Endothelial cell of umbilical vein (primary cell): ENCODE data around the gene MELTF. TPM values are rescaled to one million over a fixed set of nuclear protein-coding genes. Genes with fewer than 3 reads are reported as not detected.

Experiments
- BruUV-seq: library from RNA; stranded (reverse); fragments of 400-500 nt; replicated peaks from 2 replicates; lab custom pipeline; 2021; lab: Mats Ljungman, UMichigan
- CTCF ChIA-PET: fragments of 300-600, 350-600 bp; sonication (Branson Sonifier 250); formaldehyde crosslinking; loops from one replicate; lab custom pipeline; 2021; ENCODE audit warnings: antibody characterized with exemption, inconsistent platforms; lab: Charles Lee
- POLR2A ChIA-PET: fragments of 300-600, 350-600 bp; sonication (Branson Sonifier 250); formaldehyde crosslinking; loops from one replicate; lab custom pipeline; 2021; ENCODE audit warnings: antibody characterized with exemption, inconsistent platforms; lab: Charles Lee
- DNase-seq: peaks from one replicate; pipeline ENCODE4 v3.0.0-alpha.2; 2011; ENCODE audit warnings: low read depth, low spot score
- FAIRE-seq: peaks from 2 replicates; lab custom pipeline; 2011; peaks lifted over from hg19 to GRCh38; lab: Jason Lieb, UNC
- H2AFZ ChIP-seq: 2 replicates; pipeline ENCODE4 v1.6.0; 2012; ENCODE audit warnings: low read depth, low read length, control low read depth, inconsistent platforms
- H3K27ac ChIP-seq: 2 replicates; pipeline ENCODE4 v1.5.1; 2011; ENCODE audit warnings: low read depth, mild to moderate bottlenecking, control low read depth, low read length, moderate library complexity; ENCODE audit not compliant: insufficient read depth
- H3K27me3 ChIP-seq, 2 experiments: 2 replicates each; pipeline versions ENCODE4 v1.6.0 to v1.6.1; 2011; ENCODE audit warnings: low read length in 2 of 2, mixed read lengths in 1 of 2; ENCODE audit not compliant: control insufficient read depth in 2 of 2, insufficient read depth in 2 of 2
- H3K36me3 ChIP-seq, 2 experiments: 2 replicates in 1 of 2; 3 replicates in 1 of 2; pipeline ENCODE4 v1.5.1; 2011; ENCODE audit warnings: low read length in 2 of 2, mild to moderate bottlenecking in 1 of 2, moderate library complexity in 1 of 2; ENCODE audit not compliant: control insufficient read depth in 2 of 2, insufficient read depth in 2 of 2; ENCODE audit errors: extremely low read depth in 1 of 2
- H3K4me1 ChIP-seq: 3 replicates; pipeline ENCODE4 v1.5.1; 2011; ENCODE audit warnings: mild to moderate bottlenecking, low read length; ENCODE audit not compliant: control insufficient read depth, insufficient read depth; ENCODE audit errors: extremely low read depth
- H3K4me2 ChIP-seq: 2 replicates; pipeline ENCODE4 v1.6.1; 2011; ENCODE audit warnings: low read length, control low read depth, mixed read lengths; ENCODE audit not compliant: insufficient read depth
- H3K4me3 ChIP-seq, 3 experiments: fragments of 200-600 bp in 1 of 3; sonication (generic), shearing (Covaris generic) in 1 of 3; replicated peaks in 1 of 3; 2 replicates each; pipeline ENCODE4 v1.5.1; 2011 to 2016; ENCODE audit warnings: control low read depth in 3 of 3, low read length in 3 of 3, mild to moderate bottlenecking in 2 of 3, inconsistent platforms in 1 of 3, low read depth in 1 of 3, moderate library complexity in 1 of 3; ENCODE audit not compliant: insufficient read depth in 1 of 3
- H3K79me2 ChIP-seq: 2 replicates; pipeline ENCODE4 v1.6.0; 2012; ENCODE audit warnings: low read length, inconsistent platforms; ENCODE audit not compliant: control insufficient read depth, insufficient read depth
- H3K9ac ChIP-seq: replicated peaks from 2 replicates; pipeline ENCODE3; 2011; ENCODE audit warnings: low read length, control low read depth; ENCODE audit not compliant: insufficient read depth; ENCODE audit errors: extremely low read depth
- H3K9me1 ChIP-seq: replicated peaks from 3 replicates; pipeline ENCODE4 v1.6.0; 2011; ENCODE audit warnings: mild to moderate bottlenecking, low read length; ENCODE audit not compliant: control insufficient read depth, insufficient read depth; ENCODE audit errors: extremely low read depth
- H3K9me3 ChIP-seq: replicated peaks from 2 replicates; pipeline ENCODE4 v1.5.1; 2012; ENCODE audit warnings: low read length, inconsistent platforms; ENCODE audit not compliant: control insufficient read depth, insufficient read depth
- H4K20me1 ChIP-seq: replicated peaks from 2 replicates; pipeline ENCODE3; 2011; ENCODE audit warnings: mild to moderate bottlenecking, low read length; ENCODE audit not compliant: control insufficient read depth, insufficient read depth; ENCODE audit errors: extremely low read depth
- EZH2 ChIP-seq: IDR thresholded peaks from 2 replicates; pipeline ENCODE4 v1.6.1; 2012; ENCODE audit warnings: borderline replicate concordance, low read depth, mild to moderate bottlenecking, moderate library complexity, low read length, inconsistent platforms; ENCODE audit not compliant: severe bottlenecking
- FOS ChIP-seq: IDR thresholded peaks from 2 replicates; pipeline ENCODE4 v1.6.1; 2011; ENCODE audit warnings: mild to moderate bottlenecking, low read length, moderate library complexity, borderline replicate concordance; ENCODE audit not compliant: insufficient read depth
- JUN ChIP-seq: IDR thresholded peaks from 2 replicates; pipeline ENCODE4 v1.6.1; 2011; ENCODE audit warnings: borderline replicate concordance, low read depth; ENCODE audit not compliant: insufficient read length, insufficient read depth
- POLR2AphosphoS5 ChIP-seq: IDR thresholded peaks from 2 replicates; pipeline ENCODE4 v1.6.1; 2012; ENCODE audit warnings: low read depth, mild to moderate bottlenecking, control low read depth, low read length, moderate library complexity; ENCODE audit not compliant: insufficient read depth
- dilution Hi-C: fragments of 300-500 bp; cut with MboI; formaldehyde crosslinking; loops from one replicate; pipeline ENCODE4 v1.15.0; 2019; ENCODE audit warnings: low sequenced_read_pairs; ENCODE audit not compliant: extremely low pct_ligation_motif_present
- intact Hi-C: fragments of 100-400 bp; cut with micrococcal nuclease; formaldehyde crosslinking; loops from one replicate; pipeline ENCODE4 v1.10.0; 2022
- polyA plus RNA-seq, 4 experiments: library from polyadenylated mRNA; depleted of rRNA in 3 of 4; stranded (reverse) in 3 of 4; unstranded in 1 of 4; fragments of >200 nt; gene quantifications; 2 replicates each; pipeline versions ENCODE4 v1.2.1 to v1.2.3, GENCODE V29; 2011 to 2012; ENCODE audit warnings: missing spikeins in 1 of 4
- total RNA-seq: library from RNA; stranded (reverse); gene quantifications from 2 replicates; pipeline ENCODE4 v1.2.3, GENCODE V29; 2021
- TF ChIP-seq, protein P1 (sequence below), 2 donors: IDR thresholded peaks; 1 replicate in 1 of 2; 2 replicates in 1 of 2; pipeline ENCODE4 v1.5.1; 2011; ENCODE audit warnings: low read length in 2 of 2, mild to moderate bottlenecking in 2 of 2, moderate library complexity in 2 of 2, control low read depth in 1 of 2, inconsistent platforms in 1 of 2, low read depth in 1 of 2; ENCODE audit not compliant: insufficient read depth in 1 of 2; ENCODE audit errors: extremely low read depth in 1 of 2

The MELTF gene
- total and polyA plus RNA-seq, 2 donors (not counting 3 experiments of a cell fraction or from before 2014, with no cell fraction given), result 0.59 to 2.3 TPM

DNA sequence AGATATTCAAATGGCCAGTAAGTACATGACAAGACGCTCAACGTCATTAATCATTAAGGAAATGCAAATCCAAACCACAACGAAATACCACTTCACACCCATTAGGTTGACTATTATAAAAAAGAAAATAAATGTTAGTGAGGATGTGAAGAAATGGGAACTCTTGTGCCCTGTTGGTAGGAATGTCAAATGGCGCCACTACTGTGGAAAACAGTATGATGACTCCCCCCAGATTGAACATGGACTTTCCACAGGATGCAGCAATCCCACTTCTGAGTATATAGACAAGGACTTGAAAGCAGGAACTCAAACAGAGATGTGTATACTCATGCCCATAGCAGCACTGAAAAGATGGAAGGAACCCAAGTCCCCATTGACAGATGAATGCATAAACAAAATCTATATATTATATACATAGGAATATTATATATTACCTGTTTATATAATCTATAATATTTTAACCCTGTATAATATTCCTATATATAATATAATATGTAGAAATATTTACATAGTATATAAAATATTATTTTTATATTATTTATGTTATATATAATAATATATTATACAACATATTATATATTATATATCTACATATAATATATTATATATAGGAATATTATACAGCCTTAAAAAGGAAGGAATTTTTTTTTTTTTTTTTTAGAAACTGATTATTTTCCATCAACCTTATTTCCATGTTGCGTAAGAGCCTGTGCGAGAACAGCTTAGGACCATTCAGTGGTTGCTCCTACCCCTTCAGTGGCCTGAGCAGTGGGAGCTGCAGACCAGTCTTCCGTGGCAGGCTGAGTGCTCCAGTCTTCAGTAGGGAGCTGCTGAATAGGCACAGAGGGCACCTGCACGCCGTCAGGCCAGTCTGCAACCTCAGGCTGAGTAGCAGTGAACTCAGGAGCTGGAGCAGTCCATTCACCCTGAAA lies 43.4 kb downstream of the MELTF start:
- H3K79me2 ChIP-seq, result no peaks in the 10 kb centered on the region
- BruUV-seq, result no TSS peak
- H3K36me3 ChIP-seq, result no peaks in the 10 kb centered on the region
- dilution Hi-C loops (no loop called here), intact Hi-C loops (no loop called here)
- H3K4me1 ChIP-seq, result no peaks in the 10 kb centered on the region
- CTCF ChIA-PET, result interaction anchor here (1.0 to 1.1 kb wide), 3 partner anchors 16 to 197 kb away, joined by 3 read pairs; no protein-coding TSS in a partner anchor
- H3K4me2 ChIP-seq, result no peak overlapping the region
- no peak overlapping the region for H3K4me3 ChIP-seq
- peaks cover 6 to 24% of the 10 kb centered on the region in 2 experiments for H3K27me3 ChIP-seq
- no peak for FAIRE-seq
- H3K9ac ChIP-seq, result no peak overlapping the region
- no peak for TF ChIP-seq POLR2AphosphoS5
- TF ChIP-seq EZH2, result no peak
- TF ChIP-seq JUN, result no peak
- TF ChIP-seq FOS, result no peak
- TF ChIP-seq, protein P1, sequence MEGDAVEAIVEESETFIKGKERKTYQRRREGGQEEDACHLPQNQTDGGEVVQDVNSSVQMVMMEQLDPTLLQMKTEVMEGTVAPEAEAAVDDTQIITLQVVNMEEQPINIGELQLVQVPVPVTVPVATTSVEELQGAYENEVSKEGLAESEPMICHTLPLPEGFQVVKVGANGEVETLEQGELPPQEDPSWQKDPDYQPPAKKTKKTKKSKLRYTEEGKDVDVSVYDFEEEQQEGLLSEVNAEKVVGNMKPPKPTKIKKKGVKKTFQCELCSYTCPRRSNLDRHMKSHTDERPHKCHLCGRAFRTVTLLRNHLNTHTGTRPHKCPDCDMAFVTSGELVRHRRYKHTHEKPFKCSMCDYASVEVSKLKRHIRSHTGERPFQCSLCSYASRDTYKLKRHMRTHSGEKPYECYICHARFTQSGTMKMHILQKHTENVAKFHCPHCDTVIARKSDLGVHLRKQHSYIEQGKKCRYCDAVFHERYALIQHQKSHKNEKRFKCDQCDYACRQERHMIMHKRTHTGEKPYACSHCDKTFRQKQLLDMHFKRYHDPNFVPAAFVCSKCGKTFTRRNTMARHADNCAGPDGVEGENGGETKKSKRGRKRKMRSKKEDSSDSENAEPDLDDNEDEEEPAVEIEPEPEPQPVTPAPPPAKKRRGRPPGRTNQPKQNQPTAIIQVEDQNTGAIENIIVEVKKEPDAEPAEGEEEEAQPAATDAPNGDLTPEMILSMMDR (IDR thresholded peaks at IDR 0.05; ENCODE audit: extremely low read depth in 1 of 2, insufficient read depth in 1 of 2, low read depth in 1 of 2, low read length in 2 of 2), result no peak
- no peaks in the 10 kb centered on the region for H3K9me3 ChIP-seq
- no peaks in the 10 kb centered on the region for H3K9me1 ChIP-seq
- no peak for DNase-seq
- H3K27ac ChIP-seq, result no peak overlapping the region
- POLR2A ChIA-PET, result no interaction called here
- no peak overlapping the region for H2AFZ ChIP-seq
- no peaks in the 10 kb centered on the region for H4K20me1 ChIP-seq
